Cardiac muscle cell (in vitro differentiated cells and primary cell): ENCODE data around the gene LDLRAD4. TPM values are rescaled to one million over a fixed set of nuclear protein-coding genes. Genes with fewer than 3 reads are reported as not detected.

Experiments
- DNase-seq, 2 donors: peaks; one replicate each; pipeline versions ENCODE4 v3.0.0 to v3.0.0-alpha.2; 2010 to 2017; ENCODE audit warnings: low read depth in 1 of 2, low spot score in 1 of 2
- H3K27ac ChIP-seq: fragments of 200-600 bp; sonication (generic); 2 replicates; pipeline ENCODE4 v1.5.1; 2016
- H3K27me3 ChIP-seq: fragments of 200-600 bp; sonication (generic); 2 replicates; pipeline ENCODE4 v1.6.0; 2016; ENCODE audit warnings: control low read depth
- H3K36me3 ChIP-seq: fragments of 200-600 bp; sonication (generic); 2 replicates; pipeline ENCODE4 v1.5.1; 2016; ENCODE audit warnings: control low read depth
- H3K4me1 ChIP-seq: fragments of 200-600 bp; sonication (generic); 2 replicates; pipeline ENCODE4 v1.8.1; 2017; ENCODE audit warnings: low read depth, mild to moderate bottlenecking, mixed run types
- H3K4me3 ChIP-seq: fragments of 200-600 bp; sonication (generic); 2 replicates; pipeline ENCODE4 v1.5.1; 2016; ENCODE audit warnings: mild to moderate bottlenecking
- H3K9me3 ChIP-seq: fragments of 200-600 bp; sonication (generic); 2 replicates; pipeline ENCODE4 v1.5.1; 2017; ENCODE audit warnings: low read depth, mild to moderate bottlenecking, control low read depth
- polyA plus RNA-seq: library from polyadenylated mRNA; unstranded; fragments of >200 nt; fragmentation: Nextera tagmentation; extraction: Ambion mirVana; gene quantifications from 2 replicates; pipeline ENCODE4 v1.2.1, GENCODE V29; 2016
- total RNA-seq: library from RNA; depleted of rRNA; stranded (reverse); fragments of >200 nt; gene quantifications from 2 replicates; pipeline ENCODE4 v1.2.3, GENCODE V29; 2016
- TF ChIP-seq, protein P1 (sequence below): IDR thresholded peaks from 2 replicates; pipeline ENCODE4 v1.5.1; 2012; ENCODE audit warnings: low read depth, mild to moderate bottlenecking, low read length

The LDLRAD4 gene
- total and polyA plus RNA-seq, 2 experiments from 2014 or later: 10.5 to 11.5 TPM

DNA sequence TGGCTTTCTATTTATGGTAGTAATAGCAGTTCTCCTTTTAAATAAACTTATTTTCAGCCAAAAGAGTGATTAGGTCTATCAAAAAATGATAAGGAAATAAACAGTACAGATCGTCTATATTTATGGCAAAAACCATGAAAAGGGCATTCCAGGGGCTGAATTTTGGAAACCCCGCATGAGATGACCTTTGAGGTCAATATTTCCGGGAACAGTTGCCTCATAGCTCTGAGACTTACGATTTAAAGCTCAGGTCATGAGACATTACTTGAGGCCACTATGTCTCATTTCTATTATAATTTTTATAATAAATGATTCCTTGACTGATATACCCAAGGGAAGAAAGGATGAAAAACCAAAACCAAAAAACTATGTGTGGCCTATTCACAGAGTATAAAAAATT, 101.1 kb downstream of the LDLRAD4 start:
- Histone ChIP-seq H3K27me3 (no peaks in the 10 kb centered on the region), H3K36me3 (no peaks in the 10 kb centered on the region), H3K4me3 (no peak overlapping the region), H3K9me3 (no peaks in the 10 kb centered on the region), H3K27ac (no peak overlapping the region), H3K4me1 (no peaks in the 10 kb centered on the region)
- DNase-seq: no peak
- TF ChIP-seq, protein P1, sequence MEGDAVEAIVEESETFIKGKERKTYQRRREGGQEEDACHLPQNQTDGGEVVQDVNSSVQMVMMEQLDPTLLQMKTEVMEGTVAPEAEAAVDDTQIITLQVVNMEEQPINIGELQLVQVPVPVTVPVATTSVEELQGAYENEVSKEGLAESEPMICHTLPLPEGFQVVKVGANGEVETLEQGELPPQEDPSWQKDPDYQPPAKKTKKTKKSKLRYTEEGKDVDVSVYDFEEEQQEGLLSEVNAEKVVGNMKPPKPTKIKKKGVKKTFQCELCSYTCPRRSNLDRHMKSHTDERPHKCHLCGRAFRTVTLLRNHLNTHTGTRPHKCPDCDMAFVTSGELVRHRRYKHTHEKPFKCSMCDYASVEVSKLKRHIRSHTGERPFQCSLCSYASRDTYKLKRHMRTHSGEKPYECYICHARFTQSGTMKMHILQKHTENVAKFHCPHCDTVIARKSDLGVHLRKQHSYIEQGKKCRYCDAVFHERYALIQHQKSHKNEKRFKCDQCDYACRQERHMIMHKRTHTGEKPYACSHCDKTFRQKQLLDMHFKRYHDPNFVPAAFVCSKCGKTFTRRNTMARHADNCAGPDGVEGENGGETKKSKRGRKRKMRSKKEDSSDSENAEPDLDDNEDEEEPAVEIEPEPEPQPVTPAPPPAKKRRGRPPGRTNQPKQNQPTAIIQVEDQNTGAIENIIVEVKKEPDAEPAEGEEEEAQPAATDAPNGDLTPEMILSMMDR: no peak

DNA sequence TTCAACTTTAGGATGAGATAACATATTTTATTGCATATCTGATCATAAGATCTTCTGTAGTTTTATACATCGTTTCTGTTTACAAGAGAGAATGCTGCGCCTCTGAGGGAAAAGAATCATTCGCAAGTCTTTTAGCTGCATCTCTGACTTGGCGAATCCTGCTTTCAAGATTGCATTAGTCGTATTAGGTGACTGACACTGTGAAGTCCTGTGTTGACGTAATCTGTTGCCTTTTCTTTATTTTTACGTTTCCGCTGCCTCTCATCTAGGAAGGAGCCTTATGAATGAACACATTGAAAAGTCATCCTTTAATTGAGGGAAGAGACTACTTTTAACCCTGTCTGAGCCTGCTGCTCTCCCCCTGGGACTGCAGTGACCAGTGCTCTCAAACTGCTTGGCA, 101.5 kb downstream of the LDLRAD4 start:
- no peak for DNase-seq
- Histone ChIP-seq H3K4me3 (no peak overlapping the region), H3K27me3 (no peaks in the 10 kb centered on the region), H3K9me3 (no peaks in the 10 kb centered on the region), H3K36me3 (no peaks in the 10 kb centered on the region), H3K4me1 (no peaks in the 10 kb centered on the region), H3K27ac (no peak overlapping the region)
- TF ChIP-seq, protein P1: no peak

DNA sequence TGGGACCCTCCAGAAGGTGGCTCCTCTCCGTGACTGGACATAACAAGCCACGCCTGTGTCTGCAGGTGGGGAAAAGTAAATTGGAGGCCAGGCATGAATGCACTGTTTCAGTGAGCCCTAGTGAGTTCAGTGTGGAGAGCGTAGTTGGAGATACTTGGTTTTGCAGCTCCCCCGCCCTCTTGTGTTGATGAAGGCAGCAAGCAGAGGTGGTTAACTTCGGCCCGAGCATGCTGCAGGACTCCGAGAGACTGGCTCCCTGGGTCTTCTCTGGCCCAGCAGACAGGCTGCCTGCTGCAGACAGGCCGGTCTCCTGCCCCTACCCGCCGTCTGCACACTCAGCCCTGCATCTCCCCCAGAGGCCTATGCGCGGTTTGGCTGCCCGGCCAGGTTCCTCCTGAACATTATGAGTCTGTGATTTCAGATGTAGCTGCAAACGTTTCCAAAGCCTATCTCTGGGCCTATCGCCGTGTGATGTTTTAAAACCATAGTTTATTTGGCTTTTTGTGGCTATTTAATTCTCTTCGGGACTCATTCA, 102.4 kb downstream of the LDLRAD4 start:
- Histone ChIP-seq H3K36me3 (no peaks in the 10 kb centered on the region), H3K27ac (no peak overlapping the region), H3K4me1 (no peaks in the 10 kb centered on the region), H3K9me3 (no peaks in the 10 kb centered on the region), H3K27me3 (no peaks in the 10 kb centered on the region), H3K4me3 (no peak overlapping the region)
- TF ChIP-seq, protein P1: no peak
- DNase-seq: no peak

DNA sequence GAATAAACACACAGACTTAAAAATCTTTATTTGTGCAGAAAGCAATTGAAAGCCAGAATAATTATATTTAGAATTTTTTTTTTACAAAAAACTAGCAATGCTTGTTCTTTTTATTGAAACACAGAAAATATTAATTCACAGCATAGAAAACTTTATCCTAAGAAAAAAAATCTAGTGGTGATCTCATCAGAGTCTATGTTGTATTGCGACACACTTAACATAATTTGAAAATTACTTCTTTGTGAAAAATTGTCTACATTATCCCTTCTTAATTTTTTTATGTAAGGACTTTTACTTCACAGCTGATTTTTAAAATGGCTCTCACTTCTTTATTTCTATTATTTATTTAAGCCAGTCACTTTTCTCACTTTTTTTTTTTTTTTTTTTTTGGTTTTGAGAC, 103.4 kb downstream of the LDLRAD4 start:
- H3K27ac ChIP-seq: no peak overlapping the region
- H3K9me3 ChIP-seq: no peaks in the 10 kb centered on the region
- H3K4me1 ChIP-seq: no peaks in the 10 kb centered on the region
- no peaks in the 10 kb centered on the region for H3K36me3 ChIP-seq
- DNase-seq: peak in 1 of 2 donors; percentile 6
- no peak overlapping the region for H3K4me3 ChIP-seq
- no peaks in the 10 kb centered on the region for H3K27me3 ChIP-seq
- TF ChIP-seq, protein P1: no peak

DNA sequence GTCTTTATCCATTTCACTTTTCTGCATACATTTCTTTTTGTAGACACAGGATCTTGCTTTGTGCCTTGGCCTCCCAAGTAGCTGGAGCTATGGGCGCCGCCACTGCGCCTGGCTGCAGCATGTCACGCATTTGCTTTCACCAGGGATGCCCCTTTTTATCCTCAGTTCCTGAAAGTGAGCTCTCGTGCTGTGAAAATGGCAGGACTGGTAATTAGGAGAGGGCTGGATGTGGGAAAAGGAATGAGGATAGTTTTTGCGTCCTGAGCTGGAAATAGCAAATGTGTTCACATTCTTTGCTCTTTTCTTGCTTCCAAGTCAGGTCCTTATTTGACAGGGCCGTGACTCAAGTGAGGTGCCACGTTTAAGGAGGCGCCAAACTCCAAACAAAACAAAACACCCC, 104.6 kb downstream of the LDLRAD4 start:
- H3K9me3 ChIP-seq: no peaks in the 10 kb centered on the region
- TF ChIP-seq, protein P1: no peak
- H3K27ac ChIP-seq: no peak overlapping the region
- H3K4me1 ChIP-seq: no peaks in the 10 kb centered on the region
- no peak for DNase-seq
- no peaks in the 10 kb centered on the region for H3K36me3 ChIP-seq
- no peak overlapping the region for H3K4me3 ChIP-seq
- no peaks in the 10 kb centered on the region for H3K27me3 ChIP-seq

DNA sequence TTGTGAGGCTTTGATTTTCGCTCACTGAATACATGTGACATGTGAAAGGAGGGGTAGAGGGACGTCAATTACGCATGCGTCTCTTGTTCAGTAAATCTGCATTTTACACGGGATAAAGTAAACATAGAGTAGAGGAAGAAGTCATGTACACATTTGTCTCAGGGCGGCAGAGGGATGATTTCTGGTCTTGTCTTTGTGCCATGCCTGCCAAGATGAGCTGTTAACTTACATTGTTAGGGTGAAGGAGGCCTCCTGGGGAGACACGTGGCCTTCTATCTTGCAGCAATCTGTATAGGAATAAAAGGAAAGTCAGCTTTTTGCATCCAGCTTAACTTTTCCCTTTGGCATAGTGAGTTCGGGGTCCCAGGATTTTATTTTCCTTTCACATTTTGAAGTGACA, 106.3 kb downstream of the LDLRAD4 start:
- Histone ChIP-seq H3K4me1 (no peaks in the 10 kb centered on the region), H3K4me3 (no peak overlapping the region), H3K36me3 (no peaks in the 10 kb centered on the region), H3K9me3 (no peaks in the 10 kb centered on the region), H3K27me3 (no peaks in the 10 kb centered on the region), H3K27ac (no peak overlapping the region)
- TF ChIP-seq, protein P1: no peak
- DNase-seq: no peak
